NCI-H446 treated with DMSO at 0.1 percent for 48 hours (cell line): ENCODE data around the gene RIC8B.
A peak's percentile ranks its signal among the peaks of the same experiment; 100 is the strongest.

ENCODE experiments used
- DNase-seq: peaks from one replicate; lab custom pipeline; 2025; lab: John Stamatoyannopoulos, UW

Gene RIC8B

DNA sequence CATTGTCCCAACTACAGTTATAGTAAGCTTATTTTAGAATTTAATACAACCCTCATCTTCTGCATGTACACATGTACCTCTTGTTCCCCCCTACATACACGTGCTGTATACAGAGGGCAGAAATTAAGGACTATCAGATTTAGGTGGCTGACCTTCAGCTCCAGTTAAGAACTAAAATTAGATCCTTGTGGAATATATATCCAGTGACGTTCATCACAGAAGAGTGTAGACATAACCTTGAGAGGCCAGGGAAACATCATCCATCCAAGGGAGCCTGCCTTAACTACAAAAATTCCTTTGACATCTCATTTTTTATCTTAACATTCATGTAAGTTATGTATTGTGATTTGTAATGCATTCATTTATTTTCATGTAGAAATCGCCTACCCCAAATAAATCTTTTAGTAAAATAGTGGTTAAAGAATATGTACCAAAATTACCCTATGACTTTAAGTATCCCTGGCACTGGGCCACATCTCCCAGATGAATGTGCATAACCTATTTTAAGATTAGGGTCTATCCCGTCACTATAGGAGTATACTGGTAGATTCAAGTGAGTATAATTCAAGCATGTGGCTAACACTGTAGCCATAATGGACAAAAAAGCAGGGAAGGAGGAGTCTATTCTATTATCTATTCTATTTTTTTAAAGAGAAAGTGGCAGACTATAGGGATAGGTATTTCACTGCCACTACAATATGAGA is 27.5 kb downstream of the RIC8B start:
- no peak for DNase-seq

DNA sequence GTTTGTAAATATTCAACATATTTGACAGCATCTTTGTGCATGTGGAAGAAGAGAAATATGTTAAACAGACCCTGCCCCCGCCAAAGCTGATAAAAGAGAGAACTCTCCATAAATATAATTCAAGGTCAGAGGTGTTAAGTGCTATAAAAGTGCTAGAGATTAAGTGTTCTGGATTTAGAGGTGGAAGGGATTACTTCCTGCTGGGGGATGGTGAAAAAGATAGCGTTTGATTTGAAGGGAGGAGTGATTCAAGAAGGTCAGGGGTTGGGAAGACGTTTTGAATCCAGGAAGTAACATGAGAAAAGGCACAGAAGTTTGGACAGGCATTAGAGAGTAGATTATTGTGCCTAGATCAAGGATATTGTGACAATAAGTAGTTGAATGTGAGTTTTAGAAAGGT is 30.2 kb downstream of the RIC8B start:
- DNase-seq = no peak

DNA sequence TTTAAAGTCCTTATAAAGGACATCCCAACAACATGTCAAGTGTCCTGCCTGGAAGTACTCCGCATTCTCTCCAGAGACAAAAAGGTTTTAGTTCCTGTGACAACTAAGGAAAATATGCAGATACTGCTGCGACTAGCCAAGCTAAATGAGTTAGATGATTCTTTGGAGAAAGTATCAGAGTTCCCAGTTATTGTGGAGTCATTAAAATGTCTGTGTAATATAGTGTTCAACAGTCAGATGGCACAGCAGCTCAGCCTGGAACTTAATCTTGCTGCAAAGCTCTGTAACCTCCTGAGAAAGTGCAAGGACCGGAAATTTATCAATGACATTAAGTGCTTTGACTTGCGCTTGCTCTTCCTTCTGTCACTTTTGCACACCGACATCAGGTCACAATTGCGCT is 40.2 kb downstream of the RIC8B start:
- DNase-seq = no peak

DNA sequence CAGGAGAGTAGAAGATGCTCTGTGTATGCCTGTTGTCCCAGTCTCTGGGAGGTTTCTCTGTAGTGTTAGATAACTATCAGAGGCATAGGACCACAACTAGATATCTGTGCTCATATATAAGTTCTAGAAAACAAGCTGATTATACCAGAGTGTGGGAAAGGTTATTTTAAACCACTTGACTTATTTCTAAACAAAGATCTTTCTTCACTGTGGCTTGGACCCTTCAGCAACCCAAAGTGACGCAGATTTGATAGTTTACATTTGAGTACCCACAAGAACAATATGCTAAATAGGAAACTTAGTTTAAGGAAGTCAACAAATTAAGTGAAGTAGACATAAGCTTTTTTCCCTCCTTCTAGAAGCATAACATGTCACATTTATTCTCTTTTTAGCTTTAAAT is 41.3 kb downstream of the RIC8B start:
- no peak for DNase-seq

DNA sequence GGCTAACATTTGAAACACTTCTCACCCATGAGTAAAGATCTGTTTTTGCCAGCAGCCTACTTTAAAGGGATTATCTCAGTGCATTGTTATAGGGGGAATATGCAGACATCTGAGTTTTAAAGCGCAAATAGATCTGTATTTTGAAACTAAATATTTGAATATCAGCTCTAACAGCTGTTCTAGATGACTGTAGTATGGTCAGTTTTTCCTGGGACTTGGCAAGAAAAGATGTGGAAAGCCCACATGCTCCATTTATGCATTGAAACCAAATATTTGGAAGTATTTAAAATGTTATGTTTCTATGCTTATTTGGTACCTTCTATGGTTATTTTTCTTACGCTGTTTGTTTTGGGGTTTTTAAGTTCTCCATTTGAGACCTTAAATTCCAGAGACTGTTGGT is 41.7 kb downstream of the RIC8B start:
- DNase-seq = no peak

DNA sequence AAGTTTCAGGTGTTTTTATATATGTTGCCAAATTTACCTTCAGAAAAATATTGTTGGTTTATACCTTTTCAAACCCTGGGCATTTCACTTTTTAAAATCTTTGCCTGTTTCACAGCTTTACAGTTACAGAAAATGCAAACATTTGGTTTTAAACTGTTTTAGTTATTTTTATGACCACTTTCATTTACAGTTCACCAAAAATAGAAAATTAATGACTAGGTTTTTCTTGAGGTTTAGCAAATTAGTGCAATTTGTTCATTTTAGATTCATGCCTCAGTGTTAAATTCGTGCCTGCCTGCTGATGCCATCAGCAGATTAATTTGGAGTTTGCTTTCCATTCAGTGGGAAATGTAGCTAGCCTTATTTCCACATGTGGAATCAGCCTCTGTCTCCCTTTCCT is 45.5 kb downstream of the RIC8B start:
- no peak for DNase-seq

DNA sequence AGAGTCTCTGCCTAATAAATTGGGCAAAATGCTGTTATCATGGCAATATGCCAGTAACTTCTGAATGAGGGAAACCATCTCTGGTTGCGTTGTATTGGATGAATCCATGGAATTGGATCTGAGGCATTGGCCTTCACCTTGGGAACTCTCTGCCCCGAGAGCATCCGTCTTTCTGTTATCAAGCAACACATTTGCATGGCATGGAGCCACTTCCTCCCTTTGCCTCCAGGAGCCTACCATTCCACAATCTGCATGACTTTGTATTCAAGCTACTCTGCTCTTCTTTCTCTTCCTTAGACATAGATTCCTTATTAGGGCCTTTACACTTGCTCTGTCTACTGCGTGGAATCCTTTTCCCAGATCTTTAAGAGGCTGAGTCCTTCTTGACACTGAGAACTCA is 57.2 kb downstream of the RIC8B start:
- DNase-seq = no peak

DNA sequence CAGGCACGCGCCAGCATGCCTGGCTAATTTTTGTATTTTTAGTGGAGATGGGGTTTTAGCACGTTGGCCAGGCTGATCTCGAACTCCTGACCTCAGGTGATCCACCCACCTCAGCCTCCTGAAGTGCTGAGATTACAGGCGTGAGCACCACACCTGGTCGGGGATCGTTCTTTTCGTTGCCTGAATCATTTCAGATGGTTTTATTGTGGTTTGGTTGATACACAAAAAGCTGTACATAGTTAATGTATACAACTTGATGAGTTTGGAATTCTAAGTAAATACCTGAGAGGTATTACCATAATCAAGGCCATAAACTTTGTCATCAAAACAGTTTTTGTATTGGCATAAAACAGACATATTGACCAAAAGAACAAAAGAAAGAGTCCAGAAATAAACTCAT is 63.3 kb downstream of the RIC8B start:
- no peak for DNase-seq

DNA sequence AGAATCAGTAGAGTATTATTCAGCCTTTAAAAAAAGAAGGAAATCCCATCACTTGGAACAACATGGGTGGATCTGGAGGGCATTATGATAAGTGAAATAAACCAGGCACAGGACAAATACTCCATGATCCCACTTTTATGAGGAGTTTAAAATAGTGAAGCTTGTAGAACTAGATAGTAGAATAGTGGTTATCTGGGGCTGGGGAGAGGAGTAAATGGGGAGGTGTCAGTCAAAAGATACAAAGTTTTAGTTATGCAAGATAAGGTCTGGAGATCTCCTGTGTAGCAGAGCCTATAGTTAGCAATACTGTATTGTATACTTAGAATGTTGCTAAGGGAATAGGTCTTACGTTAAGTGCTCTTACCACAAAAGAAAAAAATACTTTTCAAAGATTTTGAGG is 64.9 kb downstream of the RIC8B start:
- no peak for DNase-seq

DNA sequence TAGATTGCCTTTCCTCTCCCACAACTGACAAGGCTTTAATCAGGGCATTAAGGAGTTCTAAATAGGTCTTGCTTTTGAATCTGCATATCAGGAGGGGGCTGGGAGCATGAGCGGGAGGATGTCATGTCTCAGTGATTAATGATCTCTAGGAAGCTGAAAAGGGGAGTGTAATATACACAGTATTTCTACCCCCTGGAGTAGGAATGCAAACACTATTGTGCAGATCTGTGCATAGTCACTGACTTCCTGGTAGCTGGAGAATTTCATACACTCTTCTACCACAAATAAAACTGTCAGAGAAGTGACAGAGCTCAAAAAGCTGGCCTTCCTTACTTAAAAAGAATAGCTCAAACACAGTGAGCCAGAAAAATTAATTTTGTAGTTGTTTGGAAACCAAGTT is 65.8 kb downstream of the RIC8B start:
- DNase-seq = no peak

DNA sequence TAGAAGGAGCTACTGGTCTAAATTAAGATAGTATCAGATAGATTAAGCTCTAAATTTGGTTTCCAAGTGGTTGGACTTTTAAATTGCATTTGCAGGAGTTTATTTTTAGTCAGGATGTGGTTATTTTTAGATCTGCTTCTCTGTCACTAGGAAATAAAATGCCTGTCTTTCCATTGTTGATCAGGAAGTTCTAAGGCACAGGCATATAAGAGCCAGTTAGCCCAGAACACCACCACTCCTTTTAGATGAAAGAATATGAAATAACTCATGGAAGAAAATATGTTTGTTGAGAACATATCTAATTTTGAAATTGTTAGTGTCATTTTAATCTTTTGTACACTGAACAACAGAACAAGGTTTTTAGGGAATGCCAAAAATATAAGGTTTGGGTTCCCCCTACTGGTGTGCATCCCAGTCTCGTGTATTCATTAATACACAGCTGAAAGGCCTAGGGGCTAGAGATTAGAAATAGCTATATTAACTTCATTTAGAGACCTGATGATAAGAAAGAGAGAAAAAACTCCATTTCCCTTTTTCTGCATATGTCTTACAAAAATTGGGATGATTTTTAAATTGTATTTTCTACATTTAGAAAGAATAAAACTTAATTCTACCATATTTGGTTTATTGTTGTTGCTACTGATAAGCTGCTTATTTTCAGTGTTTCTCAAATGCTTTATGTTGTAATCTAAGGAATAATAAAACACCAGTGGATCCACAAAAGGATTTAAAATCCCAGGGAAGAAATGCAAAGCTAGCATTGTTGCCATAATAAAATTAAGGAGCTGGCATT is 67.2 kb downstream of the RIC8B start:
- peak; percentile 17 for DNase-seq

DNA sequence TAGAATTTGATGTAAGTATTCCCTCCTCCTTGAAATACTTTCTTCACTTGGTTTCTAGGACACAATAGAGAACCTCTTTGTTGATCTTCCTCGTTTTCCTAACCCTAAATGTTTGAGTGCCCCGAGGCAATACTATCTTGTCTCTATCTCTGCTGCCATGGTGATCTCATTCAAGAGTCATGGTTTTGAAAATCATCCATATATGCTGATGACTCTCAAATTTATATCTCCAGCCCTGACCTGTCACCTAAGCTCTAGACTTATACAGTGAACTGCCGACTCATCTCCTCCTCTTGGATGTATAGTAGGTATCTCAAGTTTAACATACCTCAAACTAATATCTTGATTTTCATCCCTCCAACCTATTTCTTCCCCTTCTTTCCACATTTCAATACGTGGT is 71.4 kb downstream of the RIC8B start:
- no peak for DNase-seq

DNA sequence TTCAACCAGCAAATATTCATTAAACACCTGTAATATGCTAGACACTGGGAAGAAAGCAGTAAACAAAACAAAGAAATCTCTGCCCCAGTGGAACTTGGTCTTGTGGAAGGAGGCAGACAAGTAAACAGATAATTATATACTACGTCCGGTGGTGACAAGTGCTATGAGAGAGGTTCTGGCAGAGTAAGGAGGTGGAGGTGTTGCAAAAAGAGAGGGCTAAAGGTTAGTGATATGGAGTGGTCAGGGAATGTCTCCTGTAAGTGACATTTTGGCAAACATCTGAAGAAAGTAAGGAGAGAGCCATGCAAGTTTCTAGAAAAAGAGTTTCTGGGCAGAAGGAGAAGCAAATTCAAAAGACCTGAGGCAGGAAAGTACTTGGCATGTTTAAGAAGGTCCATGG is 73.4 kb downstream of the RIC8B start:
- DNase-seq = no peak

DNA sequence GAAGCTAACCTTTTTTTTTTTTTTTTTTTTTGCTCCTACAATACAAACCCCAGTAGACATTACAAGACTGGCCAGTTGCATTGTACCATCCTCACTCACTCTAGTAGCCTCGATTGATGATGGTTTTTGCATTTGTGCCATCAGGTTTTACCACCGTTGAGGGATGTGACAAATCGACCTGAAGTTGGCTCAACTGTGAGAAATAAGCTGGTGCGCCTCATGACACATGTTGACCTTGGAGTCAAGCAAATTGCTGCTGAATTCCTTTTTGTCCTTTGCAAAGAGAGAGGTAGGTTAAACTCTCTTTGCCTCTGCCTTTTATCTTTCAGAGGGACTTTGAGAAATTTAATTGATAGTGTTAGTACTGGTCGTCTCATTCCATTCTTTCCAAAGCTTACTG is 76.8 kb downstream of the RIC8B start:
- no peak for DNase-seq

DNA sequence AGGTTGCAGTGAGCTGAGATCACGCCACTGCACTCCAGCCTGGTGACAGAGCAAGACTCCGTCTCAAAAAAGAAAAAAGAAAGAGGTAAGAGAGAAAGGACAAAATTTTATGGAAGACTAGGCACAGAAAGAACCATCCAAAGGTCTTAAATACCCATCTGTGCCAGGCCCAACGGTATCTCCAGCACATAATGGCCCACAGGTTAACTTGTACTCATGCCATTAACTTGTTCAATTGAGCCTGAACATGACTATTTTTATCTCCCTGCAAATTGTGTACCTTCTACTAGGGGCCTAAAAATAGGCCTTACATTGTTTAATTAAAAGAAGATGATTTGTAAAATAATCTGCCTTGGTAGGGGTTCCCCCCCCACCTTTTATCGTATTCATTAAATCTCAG is 80.2 kb downstream of the RIC8B start:
- no peak for DNase-seq

DNA sequence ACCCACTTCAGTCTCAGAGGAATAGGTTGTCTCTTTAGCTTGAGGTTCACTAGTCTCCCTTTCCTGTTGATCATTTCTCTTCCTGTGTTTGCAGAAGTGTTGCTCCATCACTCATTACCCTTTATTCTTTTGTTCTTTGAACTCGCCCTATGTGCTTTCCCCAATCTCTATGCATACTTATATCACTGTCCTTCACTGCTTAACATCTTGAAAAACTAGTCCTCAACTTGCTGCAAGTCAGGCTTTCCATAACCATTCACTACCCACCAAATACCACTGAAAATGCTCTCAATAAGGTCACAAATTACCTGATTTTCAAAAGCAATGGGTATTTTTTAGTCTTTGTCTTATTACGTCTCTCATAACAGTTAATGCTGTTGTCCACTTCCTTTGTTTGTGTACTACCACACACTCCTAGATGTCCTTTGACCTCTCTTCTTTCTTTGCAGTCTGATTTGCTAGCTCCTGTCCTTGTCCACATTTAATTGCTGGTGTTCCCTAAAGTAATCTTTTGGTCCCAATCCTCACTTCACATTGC is 80.8 kb downstream of the RIC8B start:
- no peak for DNase-seq

DNA sequence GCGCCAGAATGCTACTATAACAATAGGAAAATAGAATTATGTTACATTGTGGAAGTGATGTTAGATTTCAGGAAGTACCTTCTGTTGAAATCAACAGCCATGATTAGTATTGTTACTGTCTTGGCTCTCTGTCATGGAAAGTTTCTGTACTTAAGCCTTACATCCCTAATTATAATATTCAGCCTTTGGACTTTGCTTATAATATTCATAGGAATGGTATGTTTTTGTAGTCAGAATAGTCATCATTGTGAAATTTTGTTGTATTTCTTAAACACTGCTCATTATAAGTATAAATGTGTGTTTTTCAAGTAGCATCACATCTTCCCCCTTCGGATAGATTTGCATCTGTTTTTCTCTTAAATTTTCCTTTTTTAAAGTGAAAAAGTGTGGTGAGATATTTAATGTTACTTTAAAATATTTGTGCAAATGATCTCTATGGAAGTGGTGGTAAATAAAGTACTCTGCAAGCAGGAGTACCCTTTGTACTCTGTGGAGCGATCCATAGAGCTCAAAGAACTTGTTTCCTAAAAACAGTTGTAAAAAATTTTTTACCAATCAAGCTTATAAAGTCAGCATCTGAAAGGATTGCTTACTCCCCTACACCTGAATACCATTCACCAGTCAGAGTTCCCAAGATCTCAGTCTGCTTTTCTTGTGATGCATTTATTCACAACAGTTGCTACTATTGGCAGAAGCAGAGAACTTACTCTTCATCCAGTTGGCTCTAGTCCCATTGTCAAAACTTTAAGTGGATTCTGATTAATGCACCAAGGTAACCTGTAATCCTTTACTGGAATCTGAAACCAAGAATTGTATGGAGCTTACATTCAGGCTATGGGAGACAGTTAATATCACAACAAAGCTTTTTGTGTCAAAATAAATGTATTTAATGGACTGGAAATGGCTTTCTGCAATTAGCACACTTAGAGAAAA is 87.8 kb downstream of the RIC8B start:
- no peak for DNase-seq

DNA sequence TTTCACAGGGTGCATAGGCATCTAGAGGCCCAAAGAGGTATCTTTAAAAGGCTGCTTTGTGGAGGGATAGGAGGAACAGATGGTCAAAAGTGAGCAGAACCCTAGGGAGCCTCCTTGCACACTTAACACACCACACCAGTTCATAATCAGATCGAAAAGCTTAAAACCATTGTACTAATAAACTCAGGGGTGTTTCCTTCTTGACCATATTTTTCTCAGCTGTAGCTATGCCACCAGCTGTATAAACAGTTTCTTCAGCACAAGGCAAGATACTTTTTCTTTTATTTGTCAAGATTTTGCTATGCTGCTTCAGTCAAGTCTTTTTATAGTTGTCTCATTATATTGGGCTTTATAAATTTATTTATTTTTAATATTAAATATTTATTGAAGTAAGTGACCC is 88.7 kb downstream of the RIC8B start:
- DNase-seq = no peak

DNA sequence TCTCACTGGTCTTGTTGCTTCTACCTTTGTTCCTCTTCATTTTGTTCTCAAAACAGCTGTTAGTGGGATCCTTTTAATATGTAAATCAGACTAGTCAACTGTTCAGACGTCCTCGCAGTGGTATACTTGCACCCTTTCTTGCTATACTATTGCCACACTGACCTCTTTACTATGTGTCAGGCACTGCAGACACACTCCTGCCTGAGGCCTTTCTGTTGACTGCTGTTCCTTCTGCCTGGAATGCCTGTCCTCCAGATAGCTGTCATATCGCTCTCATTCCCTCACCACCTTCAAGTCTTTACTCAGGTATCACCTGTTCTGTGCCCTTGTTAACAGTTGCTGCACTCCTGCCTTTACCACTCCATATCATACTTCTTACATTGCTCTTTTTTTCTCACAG is 91.2 kb downstream of the RIC8B start:
- DNase-seq = no peak

DNA sequence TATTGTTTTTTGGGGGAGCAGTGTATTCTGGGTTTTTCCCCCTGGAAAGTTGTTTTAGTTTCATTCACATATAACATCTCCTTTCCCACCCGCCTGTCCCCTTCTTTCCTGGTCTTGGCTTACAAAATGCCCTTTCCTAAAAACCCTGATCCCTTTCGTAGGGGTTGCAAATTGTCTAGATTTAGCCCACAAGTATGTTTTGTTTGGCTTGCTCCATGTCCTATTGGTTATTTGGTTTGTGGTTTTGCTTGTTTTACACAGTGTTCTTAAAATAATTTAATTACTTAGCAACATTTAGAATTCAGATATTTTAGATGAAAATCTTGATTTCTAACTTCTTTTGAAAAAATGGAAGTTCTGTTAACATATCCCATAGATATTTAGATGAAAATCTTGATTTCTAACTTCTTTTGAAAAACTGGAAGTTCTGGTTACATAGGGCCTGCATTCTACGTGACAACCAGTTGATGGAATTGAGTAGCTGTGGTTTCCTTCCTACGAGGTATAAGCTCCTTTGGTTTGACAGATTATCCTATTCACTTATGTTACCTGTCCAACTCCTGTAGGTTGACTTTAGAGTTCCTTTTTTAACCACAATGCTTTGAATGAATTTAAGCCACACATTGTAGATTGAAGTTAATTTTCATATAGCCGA is 92.1 kb downstream of the RIC8B start:
- no peak for DNase-seq

DNA sequence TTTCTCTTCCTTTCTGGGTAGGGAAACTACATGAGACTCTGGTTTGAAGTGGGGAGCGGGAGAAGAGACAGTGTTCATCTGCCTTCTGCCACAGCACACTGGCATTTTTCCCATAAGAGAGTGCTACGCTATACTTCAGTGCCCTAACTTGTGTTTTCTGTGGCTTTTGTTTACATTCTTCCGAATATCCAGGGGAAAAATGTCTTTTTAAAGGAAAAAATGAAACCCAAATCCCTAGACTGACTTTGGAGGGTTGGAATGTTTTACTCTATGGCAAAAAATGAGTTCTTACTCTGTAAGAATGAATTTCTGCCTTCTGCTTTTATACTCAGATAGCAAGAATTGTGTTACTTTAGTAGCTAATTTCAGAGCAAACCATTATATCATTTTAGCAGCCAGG is 93.2 kb downstream of the RIC8B start:
- no peak for DNase-seq
